Subcutaneous preadipocyte (primary cell): ENCODE measurements around the gene BICRAL. TPM values are rescaled to one million over a fixed set of nuclear protein-coding genes. Genes with fewer than 3 reads are reported as not detected.

ENCODE experiments used
- total RNA-seq: library from RNA; depleted of rRNA; stranded (reverse); fragments of >200 nt; gene quantifications from 2 replicates; pipeline ENCODE4 v1.2.3, GENCODE V29; 2012

The BICRAL gene
- 5.9 and 6.5 TPM in 2 replicates for total RNA-seq

GRCh38 chr6:42781796-42782688, at the start of gene BICRAL:
TSS of gene BICRAL (plus strand) at chr6:42782052. CDS start at chr6:42822023, 39,971 bp downstream.

GRCh38 chr6:42745640-42746462, 36.0 kb upstream of the BICRAL start, which contains the start of gene TBCC:
TSS of gene TBCC (minus strand) at chr6:42746103. CDS start at chr6:42746073, 30 bp downstream.

GRCh38 chr6:42879372-42880239, 97.8 kb downstream of the BICRAL start, which contains the start of gene RPL7L1:
TSS of gene RPL7L1 (plus strand) at chr6:42879616. CDS start at chr6:42879911, 295 bp downstream.

GRCh38 chr6:42915732-42916131, 133.9 kb downstream of the BICRAL start, which contains the start of gene PTCRA:
TSS of gene PTCRA (plus strand) at chr6:42916053. CDS start at chr6:42916070, 17 bp downstream.

Other genes starting within 250 kb of the BICRAL start
- 24.6 and 29.5 TPM in 2 replicates for gene UBR2, start 218.0 kb upstream of the BICRAL start, total RNA-seq
- gene PRPH2, start 59.5 kb upstream of the BICRAL start, total RNA-seq: 0.73 and 0.78 TPM in 2 replicates
- gene TBCC, start 35.9 kb upstream of the BICRAL start, total RNA-seq: 26.6 and 29.8 TPM in 2 replicates
- 126 and 158 TPM in 2 replicates for gene RPL7L1, start 97.6 kb downstream of the BICRAL start, total RNA-seq
- not detected in 2 replicates for gene PTCRA, start 134.0 kb downstream of the BICRAL start, total RNA-seq
- 18.4 and 19.7 TPM in 2 replicates for gene CNPY3, start 147.4 kb downstream of the BICRAL start, total RNA-seq
- not detected in 2 replicates for gene GNMT, start 178.7 kb downstream of the BICRAL start, total RNA-seq
- gene PEX6, start 197.1 kb downstream of the BICRAL start, total RNA-seq: 10.0 and 24.3 TPM in 2 replicates
- gene PPP2R5D, start 202.5 kb downstream of the BICRAL start, total RNA-seq: 55.7 and 56.6 TPM in 2 replicates
- 41.2 and 45.6 TPM in 2 replicates for gene MEA1, start 231.9 kb downstream of the BICRAL start, total RNA-seq
- 69.8 and 75.9 TPM in 2 replicates for gene KLHDC3, start 232.2 kb downstream of the BICRAL start, total RNA-seq
- gene RRP36, start 239.6 kb downstream of the BICRAL start, total RNA-seq: 84.9 and 108 TPM in 2 replicates